IPS DF 6.9 (cell line): ENCODE measurements around the gene MMP13.

ENCODE experiments used
- DNase-seq: peaks from one replicate; pipeline ENCODE4 v3.0.0-alpha.2; 2013; ENCODE audit warnings: low read depth, low spot score
- H3K27ac ChIP-seq: one replicate; pipeline ENCODE4 v1.5.1; 2013; ENCODE audit warnings: low read length, control low read depth
- H3K27me3 ChIP-seq: 2 replicates; pipeline ENCODE4 v1.6.1; 2013; ENCODE audit warnings: mild to moderate bottlenecking, low read length; ENCODE audit not compliant: control insufficient read depth, insufficient read depth
- H3K36me3 ChIP-seq: 2 replicates; pipeline ENCODE4 v1.6.1; 2013; ENCODE audit warnings: low read length; ENCODE audit not compliant: control insufficient read depth, insufficient read depth
- H3K4me1 ChIP-seq: 2 replicates; pipeline ENCODE4 v1.6.1; 2013; ENCODE audit warnings: low read length; ENCODE audit not compliant: control insufficient read depth, insufficient read depth
- H3K4me3 ChIP-seq: 2 replicates; pipeline ENCODE4 v1.5.1; 2013; ENCODE audit warnings: mild to moderate bottlenecking, low read length
- H3K9me3 ChIP-seq: 2 replicates; pipeline ENCODE4 v1.6.1; 2013; ENCODE audit warnings: low read length, inconsistent platforms; ENCODE audit not compliant: control insufficient read depth, insufficient read depth
- WGBS: extraction: QIAGEN DNeasy Blood & Tissue Kit; methylation state at CpG from one replicate; pipeline ENCODE4 v1.1.7; 2013; ENCODE audit warnings: mixed read lengths, missing lambda C conversion rate; ENCODE audit not compliant: insufficient read length, insufficient coverage; 5-methylcytosine and 5-hydroxymethylcytosine counted together

MMP13 gene

DNA sequence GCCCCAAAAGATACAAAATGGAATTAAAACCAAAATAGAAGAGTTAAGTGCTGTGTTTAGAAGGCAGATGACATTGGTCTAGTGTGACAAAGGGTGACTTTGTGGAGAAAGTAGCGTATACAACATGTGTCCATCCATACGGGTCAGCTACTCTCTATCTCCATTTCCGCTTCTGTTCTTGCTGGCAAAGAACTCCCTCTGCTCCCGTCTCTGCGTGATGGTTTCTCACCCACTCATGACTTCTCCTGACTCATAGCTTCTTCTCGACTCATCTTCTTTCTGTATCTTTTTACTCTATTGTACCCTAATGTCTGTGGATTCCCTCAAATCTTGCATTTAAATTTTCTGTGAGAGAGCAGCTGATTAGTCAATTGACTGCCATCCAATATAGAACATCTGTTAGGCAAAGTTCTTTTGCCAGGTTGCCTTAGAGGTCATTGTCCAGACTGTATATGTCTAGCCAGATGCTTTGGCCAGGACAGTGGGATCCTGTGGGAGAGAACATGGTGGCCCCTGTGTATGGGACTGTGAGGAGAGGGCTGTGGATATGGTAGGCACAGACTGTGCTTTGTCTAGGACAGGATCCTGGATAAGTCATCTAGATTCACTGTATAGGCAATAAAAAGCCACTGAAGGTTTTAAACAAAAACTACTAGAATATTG, 28.4 kb downstream of the MMP13 start:
- no peaks in the 10 kb centered on the region for H3K4me1 ChIP-seq
- H3K27me3 ChIP-seq: no peaks in the 10 kb centered on the region
- no peak overlapping the region for H3K4me3 ChIP-seq
- H3K27ac ChIP-seq: no peak overlapping the region
- no peaks in the 10 kb centered on the region for H3K9me3 ChIP-seq
- WGBS: no CpG with 5 or more reads among the region's 6 CpGs
- H3K36me3 ChIP-seq: no peaks in the 10 kb centered on the region
- no peak for DNase-seq

DNA sequence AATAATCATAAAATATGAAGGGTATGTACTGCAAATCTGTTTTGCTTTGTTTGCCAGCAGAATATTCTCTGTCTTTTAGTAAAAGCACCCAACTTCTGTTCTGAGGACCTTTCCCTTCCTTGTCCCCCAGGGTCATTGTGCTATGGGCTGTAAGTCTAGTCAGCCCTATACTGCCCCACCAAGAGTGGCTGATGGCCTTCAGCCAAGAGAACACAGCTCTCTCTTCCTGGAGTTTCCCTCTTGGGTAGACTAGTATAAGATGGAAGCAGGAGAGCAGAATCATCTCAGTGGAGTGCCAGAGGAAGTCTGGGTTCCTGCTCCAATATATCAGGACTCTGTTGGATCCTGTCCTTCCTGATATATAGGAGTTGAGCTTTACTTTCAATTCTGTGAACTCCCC, 29.0 kb downstream of the MMP13 start:
- no peaks in the 10 kb centered on the region for H3K27me3 ChIP-seq
- no peak overlapping the region for H3K4me3 ChIP-seq
- DNase-seq: no peak
- no peak overlapping the region for H3K27ac ChIP-seq
- no peaks in the 10 kb centered on the region for H3K36me3 ChIP-seq
- no peaks in the 10 kb centered on the region for H3K9me3 ChIP-seq
- no peaks in the 10 kb centered on the region for H3K4me1 ChIP-seq

DNA sequence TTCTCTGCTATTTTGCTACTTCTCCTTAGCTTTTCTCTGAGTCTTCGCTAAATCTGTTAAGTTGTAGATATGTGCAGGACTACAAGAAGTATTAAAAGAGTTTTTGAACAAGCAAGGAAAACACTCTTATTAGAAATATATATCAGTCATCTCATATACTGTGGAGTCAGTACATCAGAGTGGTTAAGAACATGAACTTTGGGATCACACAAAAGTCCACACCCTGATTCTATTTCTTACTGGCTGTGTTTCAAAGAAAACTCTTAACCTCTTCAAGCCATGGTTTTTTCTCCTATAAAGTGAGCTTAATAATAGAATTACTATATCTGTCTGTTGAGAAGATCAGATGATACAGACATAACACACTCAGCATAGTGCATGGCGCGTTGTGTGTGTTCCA, 29.5 kb downstream of the MMP13 start:
- no peak for DNase-seq
- Histone ChIP-seq H3K4me1 (no peaks in the 10 kb centered on the region), H3K4me3 (no peak overlapping the region), H3K9me3 (no peaks in the 10 kb centered on the region), H3K27ac (no peak overlapping the region), H3K27me3 (no peaks in the 10 kb centered on the region), H3K36me3 (no peaks in the 10 kb centered on the region)
- WGBS: no CpG with 5 or more reads among the region's 3 CpGs

DNA sequence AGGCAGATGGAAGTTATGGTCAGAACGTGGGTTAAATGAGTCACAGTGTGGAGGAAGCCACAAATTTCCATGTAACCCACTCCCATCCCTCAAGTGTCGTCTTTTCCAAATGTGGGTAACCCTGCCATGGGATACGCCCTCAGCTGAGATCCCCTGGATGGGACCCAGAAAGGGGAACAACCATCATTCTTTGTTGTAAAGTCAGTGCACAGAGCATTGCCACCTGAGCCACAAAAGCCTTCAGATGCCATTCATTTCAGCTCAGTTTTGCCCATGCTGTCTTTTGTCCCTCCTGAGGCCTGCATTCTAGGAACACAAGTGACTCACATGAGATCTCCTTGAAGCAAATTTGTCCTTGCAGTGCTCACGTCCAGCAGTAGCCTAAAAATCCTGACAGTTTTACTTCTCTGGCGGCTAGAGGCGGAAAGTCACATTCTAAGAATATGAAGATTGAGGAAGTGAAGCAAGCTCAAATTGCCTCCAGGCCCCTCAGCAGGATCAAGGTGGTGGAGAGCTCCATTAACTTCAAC, 30.6 kb downstream of the MMP13 start:
- no peaks in the 10 kb centered on the region for H3K36me3 ChIP-seq
- WGBS: no CpG with 5 or more reads among the region's 6 CpGs
- H3K27me3 ChIP-seq: no peaks in the 10 kb centered on the region
- H3K27ac ChIP-seq: no peak overlapping the region
- no peak for DNase-seq
- no peak overlapping the region for H3K4me3 ChIP-seq
- H3K9me3 ChIP-seq: no peaks in the 10 kb centered on the region
- no peaks in the 10 kb centered on the region for H3K4me1 ChIP-seq

DNA sequence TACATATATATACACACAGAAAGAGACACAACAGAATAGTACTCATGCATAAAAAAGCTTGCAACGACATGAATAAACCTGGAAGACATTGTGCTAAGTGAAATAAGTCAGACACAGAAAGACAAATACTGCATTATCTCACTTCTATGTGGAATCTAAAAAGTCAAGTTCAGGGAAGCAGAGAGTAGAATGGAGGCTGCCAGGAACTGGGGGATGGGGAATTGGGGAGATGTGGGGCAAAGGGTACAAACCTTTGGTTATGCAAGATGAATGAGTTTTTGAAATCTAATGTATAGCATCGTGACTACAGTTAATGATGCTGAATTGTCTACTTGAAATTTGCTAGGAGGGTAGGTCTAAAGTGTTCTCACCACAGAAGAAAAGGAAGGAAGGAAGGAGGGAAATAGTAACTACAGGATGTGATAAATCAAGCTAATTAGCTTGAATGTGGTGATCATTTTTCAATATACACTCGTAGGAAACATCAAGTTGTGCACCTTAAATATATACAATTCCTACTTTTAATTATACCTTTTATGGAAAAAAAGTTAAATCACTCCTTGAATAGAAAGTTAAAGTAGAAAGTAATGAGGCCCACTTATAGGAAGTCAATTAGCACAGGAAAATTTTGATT, 33.8 kb downstream of the MMP13 start:
- no peak for DNase-seq
- H3K4me1 ChIP-seq: no peaks in the 10 kb centered on the region
- no peaks in the 10 kb centered on the region for H3K27me3 ChIP-seq
- no peak overlapping the region for H3K4me3 ChIP-seq
- WGBS: no CpG with 5 or more reads among the region's 3 CpGs
- H3K27ac ChIP-seq: no peak overlapping the region
- H3K9me3 ChIP-seq: no peaks in the 10 kb centered on the region
- H3K36me3 ChIP-seq: no peaks in the 10 kb centered on the region

DNA sequence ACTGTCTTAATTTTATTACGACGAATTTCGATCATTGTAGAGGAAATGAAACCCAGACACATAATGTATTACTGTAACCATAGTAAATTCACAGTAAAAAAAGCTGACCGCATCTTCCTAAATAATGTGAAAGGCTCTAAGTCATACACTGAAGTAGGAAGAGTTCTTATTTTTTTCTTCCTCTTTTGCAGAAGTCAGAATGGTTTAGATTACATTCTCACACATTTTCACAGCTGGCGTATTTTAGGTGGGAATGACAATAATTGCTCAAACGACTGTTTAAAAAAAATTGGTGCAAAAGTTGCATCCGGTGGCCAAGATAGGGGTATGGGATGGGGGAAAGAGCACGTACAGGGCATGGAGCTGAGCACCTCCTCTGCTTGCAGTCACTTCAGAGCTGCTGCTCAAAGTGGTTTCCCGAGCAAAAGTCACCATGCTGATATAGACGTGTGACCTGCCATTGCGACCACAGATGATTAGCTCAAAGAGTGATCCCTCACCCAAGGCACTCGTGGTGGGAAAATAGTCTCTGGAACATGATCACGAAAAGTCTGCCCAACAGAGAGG, 35.3 kb downstream of the MMP13 start:
- no peaks in the 10 kb centered on the region for H3K27me3 ChIP-seq
- H3K27ac ChIP-seq: no peak overlapping the region
- H3K4me1 ChIP-seq: no peaks in the 10 kb centered on the region
- no peaks in the 10 kb centered on the region for H3K36me3 ChIP-seq
- DNase-seq: no peak
- no CpG with 5 or more reads among the region's 13 CpGs for WGBS
- H3K4me3 ChIP-seq: no peak overlapping the region
- no peaks in the 10 kb centered on the region for H3K9me3 ChIP-seq

DNA sequence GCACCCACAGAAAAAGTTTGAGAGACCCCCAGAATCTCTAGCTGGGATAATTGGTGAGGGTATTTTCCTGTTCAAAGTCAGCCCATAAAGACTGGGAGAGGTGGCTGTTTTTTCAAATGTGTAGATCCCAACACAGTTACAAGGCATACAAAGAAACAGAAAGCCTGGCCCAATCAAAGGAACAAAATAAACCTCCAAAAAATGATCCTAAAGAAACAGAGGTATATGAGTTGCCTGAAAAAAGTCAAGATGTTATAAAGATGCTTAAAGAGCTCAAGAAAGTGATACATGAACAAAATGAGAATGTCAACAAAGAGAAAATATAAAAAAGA, 40.5 kb downstream of the MMP13 start:
- Histone ChIP-seq H3K27ac (no peak overlapping the region), H3K9me3 (no peaks in the 10 kb centered on the region), H3K27me3 (no peaks in the 10 kb centered on the region), H3K36me3 (no peaks in the 10 kb centered on the region), H3K4me3 (no peak overlapping the region), H3K4me1 (no peaks in the 10 kb centered on the region; the same call in 1 of the 2 replicates)
- no peak for DNase-seq

DNA sequence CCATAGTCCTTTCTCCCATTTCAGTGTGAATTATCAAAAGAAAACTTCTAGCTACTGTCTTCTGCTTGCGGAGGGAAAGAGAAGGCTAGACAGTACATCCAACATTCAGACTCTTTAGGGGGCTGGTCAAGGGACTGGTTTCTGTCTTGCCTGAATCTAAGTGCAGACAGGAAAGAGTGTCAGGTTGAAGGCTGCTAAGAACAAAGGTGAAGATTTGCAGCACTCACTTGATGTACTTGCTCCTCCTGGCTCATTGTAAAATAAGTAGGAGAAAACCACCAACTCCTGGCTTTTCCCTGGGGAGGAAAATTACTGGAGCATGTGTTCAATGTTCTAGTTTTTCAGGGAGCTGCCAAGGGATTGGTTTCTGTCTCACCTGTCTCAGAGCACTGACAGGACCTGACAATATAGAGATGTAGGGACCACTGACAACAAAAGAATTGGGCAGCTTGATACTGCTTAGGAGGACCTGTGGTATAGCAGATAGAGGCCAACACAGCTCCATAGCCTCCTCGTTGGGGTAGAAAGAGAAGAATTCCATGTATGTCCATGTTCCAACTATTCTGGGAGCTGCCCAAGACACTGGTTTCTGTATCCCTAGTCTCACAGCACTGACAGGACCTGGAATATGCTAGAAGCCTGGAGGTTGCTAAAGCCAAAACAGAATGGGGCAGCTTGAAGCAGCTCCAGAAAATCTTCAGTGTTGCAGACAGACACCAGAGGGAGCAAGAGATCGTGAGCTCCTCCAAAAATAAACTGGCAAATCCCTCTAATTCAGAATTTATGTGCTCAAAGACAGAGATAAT, 41.1 kb downstream of the MMP13 start:
- no peaks in the 10 kb centered on the region; the same call in 1 of the 2 replicates for H3K4me1 ChIP-seq
- no peak overlapping the region for H3K4me3 ChIP-seq
- no CpG with 5 or more reads among the region's 3 CpGs for WGBS

DNA sequence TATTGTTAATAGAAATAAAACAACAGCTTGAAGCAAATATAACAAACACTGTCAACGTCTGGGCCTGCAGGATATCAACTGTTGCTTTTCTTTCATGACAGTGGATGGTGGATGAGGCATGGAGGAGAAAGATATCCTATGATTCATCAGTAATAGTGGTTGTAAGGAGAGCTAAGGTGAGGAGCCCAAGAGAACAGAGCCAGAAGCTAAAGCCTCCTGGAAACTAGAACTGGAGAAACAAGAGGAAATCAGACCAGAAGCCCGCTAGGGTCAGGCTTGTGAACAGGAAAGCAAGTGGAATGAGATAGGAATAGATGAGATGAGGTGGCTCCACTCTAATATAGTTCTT, 43.1 kb downstream of the MMP13 start:
- Histone ChIP-seq H3K36me3 (no peaks in the 10 kb centered on the region), H3K9me3 (no peaks in the 10 kb centered on the region), H3K4me3 (no peak overlapping the region), H3K4me1 (no peaks in the 10 kb centered on the region; the same call in 1 of the 2 replicates), H3K27me3 (no peaks in the 10 kb centered on the region), H3K27ac (no peak overlapping the region)
- WGBS: no CpG with 5 or more reads among the region's 2 CpGs
- DNase-seq: no peak

More for the DNA sequence above, 41.1 kb downstream of the MMP13 start:
- DNase-seq: peak; percentile 48
- H3K27me3 ChIP-seq: no peaks in the 10 kb centered on the region
- H3K9me3 ChIP-seq: no peaks in the 10 kb centered on the region
- H3K36me3 ChIP-seq: no peaks in the 10 kb centered on the region
- no peak overlapping the region for H3K27ac ChIP-seq

DNA sequence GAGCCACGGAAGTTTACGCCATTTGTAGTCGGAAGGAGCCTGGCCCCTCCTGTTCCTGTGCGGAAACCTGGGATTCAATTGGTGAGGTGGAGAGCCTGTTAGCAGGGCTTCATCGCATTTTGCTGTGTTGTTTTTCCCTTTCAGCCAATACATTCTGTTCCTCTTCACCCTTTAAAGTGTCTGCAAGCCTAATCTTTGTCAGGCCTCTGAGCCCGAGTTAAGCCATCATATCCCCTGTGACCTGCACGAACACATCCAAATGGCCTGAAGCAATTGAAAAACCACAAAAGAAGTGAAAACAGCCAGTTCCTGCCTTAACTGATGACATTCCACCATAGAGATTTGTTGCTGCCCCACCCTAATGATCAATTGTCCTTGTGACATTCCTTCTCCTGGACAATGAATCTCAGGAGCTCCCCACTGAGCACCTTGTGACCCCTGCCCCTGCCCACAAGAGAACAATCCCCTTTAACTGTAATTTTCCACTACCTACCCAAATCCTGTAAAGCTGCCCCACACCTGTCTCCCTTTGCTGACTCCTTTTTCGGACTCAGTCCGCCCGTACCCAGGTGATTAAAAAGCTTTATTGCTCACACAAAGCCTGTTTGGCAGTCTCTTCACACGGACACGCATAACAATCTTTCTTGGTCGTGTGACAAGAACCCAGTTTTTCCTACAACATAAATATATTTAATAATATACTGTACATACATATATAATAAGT, 43.6 kb downstream of the MMP13 start:
- H3K4me3 ChIP-seq: no peak overlapping the region
- H3K4me1 ChIP-seq: no peaks in the 10 kb centered on the region; the same call in 1 of the 2 replicates
- no peak overlapping the region for H3K27ac ChIP-seq
- no peak for DNase-seq
- no CpG with 5 or more reads among the region's 13 CpGs for WGBS
- no peaks in the 10 kb centered on the region for H3K9me3 ChIP-seq
- H3K27me3 ChIP-seq: no peaks in the 10 kb centered on the region
- no peaks in the 10 kb centered on the region for H3K36me3 ChIP-seq
